Measurements from ENCODE around the gene SNRPD3.

Gene SNRPD3

DNA sequence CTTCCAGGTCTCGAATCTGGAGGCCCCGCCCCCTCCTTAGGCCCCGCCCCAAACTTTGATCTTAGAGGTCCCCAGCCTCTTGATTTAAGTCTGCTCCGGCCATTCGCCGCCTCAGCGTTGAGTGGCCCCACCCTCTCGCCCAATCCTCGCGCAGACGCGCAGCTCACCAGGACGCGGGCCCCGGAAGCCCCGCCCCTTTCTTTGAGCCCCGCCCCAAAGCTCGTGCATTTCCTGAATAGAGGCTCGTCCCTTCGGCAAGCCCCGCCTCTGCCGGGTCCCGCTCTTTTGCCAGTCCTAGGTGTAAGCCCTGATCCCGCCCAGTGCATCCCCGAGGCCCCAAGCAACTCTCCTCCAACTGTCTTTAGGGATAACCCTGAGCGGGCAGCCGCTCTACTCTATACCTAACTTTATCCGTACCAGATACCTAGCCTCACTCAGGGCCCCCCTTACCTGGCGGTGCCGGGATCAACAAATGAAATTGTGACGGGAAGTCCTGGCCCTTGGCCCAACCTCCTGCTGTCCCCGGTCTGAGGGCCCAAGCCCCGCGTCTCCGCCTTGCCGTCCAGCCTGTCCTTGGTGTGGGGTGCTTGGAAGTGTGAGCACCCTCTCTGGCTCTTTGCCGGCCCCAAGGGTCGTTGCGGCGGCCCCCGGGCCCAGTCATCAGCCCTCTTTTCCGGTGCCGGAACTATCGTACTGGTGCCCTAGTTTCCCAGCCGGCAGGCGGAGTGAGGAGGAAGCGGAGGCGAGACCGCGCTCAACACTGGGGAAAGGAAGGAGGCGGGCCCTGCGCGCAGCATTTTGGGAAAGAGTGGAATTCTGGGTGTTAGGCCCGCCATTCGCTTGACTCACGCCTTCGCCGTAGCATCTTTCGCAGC, at the start of gene SNRPD3:
Gene SNRPD3 (plus strand): TSS at position 835 of the 875 bp plus-strand sequence. CDS start 1,676 bp downstream, outside the sequence.
- H3K36me3 ChIP-seq, result peaks cover 52% of the 10 kb centered on the region
- H3K9ac ChIP-seq, result peak within 1 kb of the TSS; percentile 97
- H3K4me3 ChIP-seq, result peak within 1 kb of the TSS; percentile 90
- H4K20me1 ChIP-seq, result peaks cover 88% of the 10 kb centered on the region
- peaks cover 72% of the 10 kb centered on the region for H3K4me1 ChIP-seq
- H3K4me2 ChIP-seq, result peak within 1 kb of the TSS; percentile 100
- H3K27ac ChIP-seq, result peak within 1 kb of the TSS; percentile 98
- no peak for TF ChIP-seq Cebpa-rat (IDR thresholded peaks at IDR 0.05)
- H3K9me3 ChIP-seq, result no peaks in the 10 kb centered on the region
- no peaks in the 10 kb centered on the region for H3K27me3 ChIP-seq

GRCh38 chr22:24506802-24507438, 48.9 kb upstream of the SNRPD3 start:
- H3K9me3 ChIP-seq, result no peaks in the 10 kb centered on the region
- H3K36me3 ChIP-seq, result no peaks in the 10 kb centered on the region
- peak overlapping the region; percentile 74 for H3K4me2 ChIP-seq

DNA sequence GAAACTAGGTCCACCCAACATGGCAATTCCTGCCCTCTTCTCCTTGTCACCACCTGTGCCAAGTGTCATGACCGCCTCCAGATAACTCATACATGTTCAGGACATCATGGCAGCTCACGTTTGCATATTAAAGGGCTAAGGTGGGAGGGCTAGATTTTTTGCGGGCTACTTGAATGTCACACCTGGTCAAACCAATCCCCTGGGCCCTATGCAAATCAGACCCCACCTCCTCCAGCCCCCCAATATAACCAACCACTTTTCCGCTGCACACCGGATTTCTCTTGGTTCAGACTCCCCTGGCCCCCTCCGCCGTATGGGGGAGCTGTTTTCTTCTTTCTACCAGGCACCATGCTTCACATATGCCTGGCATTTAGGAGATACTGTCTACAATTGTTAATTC, 48.1 kb upstream of the SNRPD3 start:
- H3K36me3 ChIP-seq, result no peaks in the 10 kb centered on the region
- TF ChIP-seq Cebpa-rat (IDR thresholded peaks at IDR 0.05), result no peak
- no peaks in the 10 kb centered on the region for H3K27me3 ChIP-seq
- H3K4me3 ChIP-seq, result no peak overlapping the region
- H3K27ac ChIP-seq, result peak overlapping the region; percentile 58
- H3K9me3 ChIP-seq, result no peaks in the 10 kb centered on the region
- no peak overlapping the region for H3K9ac ChIP-seq
- H3K4me2 ChIP-seq, result peak overlapping the region; percentile 74
- peaks cover 82% of the 10 kb centered on the region for H3K4me1 ChIP-seq
- H4K20me1 ChIP-seq, result no peaks in the 10 kb centered on the region

More at GRCh38 chr22:24506802-24507438, 48.9 kb upstream of the SNRPD3 start:
- Histone ChIP-seq H3K27me3 (no peaks in the 10 kb centered on the region), H3K27ac (peak overlapping the region; percentile 58), H3K4me1 (peaks cover 80% of the 10 kb centered on the region), H3K9ac (no peak overlapping the region), H3K4me3 (no peak overlapping the region), H4K20me1 (no peaks in the 10 kb centered on the region)
- no peak for TF ChIP-seq Cebpa-rat (IDR thresholded peaks at IDR 0.05)

- H3K36me3 ChIP-seq, result no peaks in the 10 kb centered on the region
- H3K4me1 ChIP-seq, result peaks cover 93% of the 10 kb centered on the region
- peak overlapping the region; percentile 90 for H3K4me2 ChIP-seq
Measured at GRCh38 chr22:24510637-24511625, 44.9 kb upstream of the SNRPD3 start.

DNA sequence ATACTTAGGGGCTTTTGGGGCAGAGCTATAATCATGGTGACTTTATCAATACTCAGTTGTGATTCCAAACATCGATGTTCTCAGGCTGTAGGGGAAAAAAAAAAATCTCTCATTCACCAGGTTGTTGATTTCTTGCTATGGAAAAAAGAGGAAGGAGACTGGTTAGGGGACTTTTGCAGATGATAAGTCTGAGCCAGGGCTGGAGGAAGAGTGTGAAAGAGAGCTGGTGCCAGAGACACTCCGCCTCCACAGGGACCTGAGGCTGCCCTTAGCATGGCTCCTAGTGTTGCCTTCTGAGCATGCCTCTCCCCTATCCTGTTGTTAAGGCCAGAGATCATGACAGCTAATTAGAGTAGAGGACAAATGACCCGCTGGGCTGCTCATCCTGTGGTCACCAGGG, 43.8 kb upstream of the SNRPD3 start:
- Histone ChIP-seq H3K4me1 (peaks cover 94% of the 10 kb centered on the region), H3K4me2 (peak overlapping the region; percentile 90), H3K27ac (peak overlapping the region; percentile 81), H3K27me3 (no peaks in the 10 kb centered on the region), H3K4me3 (no peak overlapping the region), H3K36me3 (no peaks in the 10 kb centered on the region), H3K9ac (0 out of 2 replicates have a peak overlapping the region, but pooled peaks have one; percentile 1), H3K9me3 (no peaks in the 10 kb centered on the region), H4K20me1 (no peaks in the 10 kb centered on the region)
- no peak for TF ChIP-seq Cebpa-rat (IDR thresholded peaks at IDR 0.05)

More at GRCh38 chr22:24510637-24511625, 44.9 kb upstream of the SNRPD3 start:
- H3K27ac ChIP-seq, result peak overlapping the region; percentile 81
- no peak overlapping the region; the same call in 1 of the 2 replicates for H3K4me3 ChIP-seq
- no peaks in the 10 kb centered on the region for H3K9me3 ChIP-seq
- TF ChIP-seq Cebpa-rat (IDR thresholded peaks at IDR 0.05), result peak; percentile 95; the same call in 1 of the 2 replicates
- H4K20me1 ChIP-seq, result no peaks in the 10 kb centered on the region
- no peaks in the 10 kb centered on the region for H3K27me3 ChIP-seq
- H3K9ac ChIP-seq, result peak overlapping the region; percentile 58

- Histone ChIP-seq H3K36me3 (no peaks in the 10 kb centered on the region), H3K9me3 (no peaks in the 10 kb centered on the region), H3K27me3 (no peaks in the 10 kb centered on the region), H3K27ac (no peak overlapping the region), H3K4me2 (peak overlapping the region; percentile 90), H4K20me1 (0 out of 2 replicates have a peak, but pooled peaks cover under 1% of the 10 kb centered on the region), H3K4me3 (no peak overlapping the region), H3K9ac (no peak overlapping the region), H3K4me1 (peaks cover 97% of the 10 kb centered on the region)
- TF ChIP-seq Cebpa-rat (IDR thresholded peaks at IDR 0.05), result no peak
Measured at GRCh38 chr22:24513378-24514240, 42.2 kb upstream of the SNRPD3 start.

- peak overlapping the region; percentile 60 for H3K4me2 ChIP-seq
- no peaks in the 10 kb centered on the region for H3K9me3 ChIP-seq
- H3K27ac ChIP-seq, result peak overlapping the region; percentile 11; the same call in 1 of the 2 replicates
- H3K9ac ChIP-seq, result no peak overlapping the region; the same call in 1 of the 2 replicates
- no peaks in the 10 kb centered on the region for H3K27me3 ChIP-seq
- TF ChIP-seq Cebpa-rat (IDR thresholded peaks at IDR 0.05), result no peak
- 0 out of 2 replicates have a peak, but pooled peaks cover 9% of the 10 kb centered on the region for H4K20me1 ChIP-seq
- H3K36me3 ChIP-seq, result no peaks in the 10 kb centered on the region
- H3K4me1 ChIP-seq, result peaks cover 100% of the 10 kb centered on the region
- no peak overlapping the region for H3K4me3 ChIP-seq
Measured at GRCh38 chr22:24514241-24515026, 41.4 kb upstream of the SNRPD3 start.

DNA sequence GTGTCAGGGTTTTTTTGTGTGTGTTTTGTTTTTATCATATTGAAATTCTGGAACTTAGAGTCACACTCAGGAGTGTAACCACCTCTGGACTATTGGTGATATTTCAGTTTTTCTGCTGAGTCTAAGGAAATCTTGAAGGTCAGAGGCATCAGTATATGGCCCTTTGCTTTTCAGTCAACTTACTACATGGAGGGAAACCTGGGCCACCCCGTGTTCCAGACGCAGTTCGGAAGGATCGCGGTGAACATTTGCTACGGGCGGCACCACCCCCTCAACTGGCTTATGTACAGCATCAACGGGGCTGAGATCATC, 40.8 kb upstream of the SNRPD3 start:
- Histone ChIP-seq H3K4me2 (peak overlapping the region; percentile 60), H3K9me3 (no peaks in the 10 kb centered on the region), H3K9ac (no peak overlapping the region), H3K27me3 (no peaks in the 10 kb centered on the region), H3K36me3 (no peaks in the 10 kb centered on the region), H3K4me1 (peaks cover 100% of the 10 kb centered on the region), H4K20me1 (0 out of 2 replicates have a peak, but pooled peaks cover 9% of the 10 kb centered on the region), H3K4me3 (no peak overlapping the region), H3K27ac (peak overlapping the region; percentile 14; the same call in 1 of the 2 replicates)
- no peak for TF ChIP-seq Cebpa-rat (IDR thresholded peaks at IDR 0.05)
